ENCODE results near the gene TGFBR2.

GRCh38 chr3:30688776-30689641 lies 82.6 kb downstream of the TGFBR2 start:
- TF ChIP-seq CTCF (conservative IDR thresholded peaks at IDR 0.05 in 1 of 2, IDR thresholded peaks at IDR 0.05 in 1 of 2; ENCODE audit: extremely low read depth in 1 of 2, insufficient read depth in 1 of 2, low read depth in 1 of 2, low read length in 2 of 2) (no peak), EZH2 (IDR thresholded peaks at IDR 0.05; ENCODE audit: borderline replicate concordance, low read length) (no peak)
